GM23248 (cell line): ENCODE results near the gene DEDD.

Source experiments
- EZH2 ChIP-seq: fragments of 200-600 bp; sonication (generic); IDR thresholded peaks from 2 replicates; pipeline ENCODE4 v1.6.1; 2018; ENCODE audit warnings: antibody characterized with exemption, mild to moderate bottlenecking; ENCODE audit not compliant: insufficient read depth, poor library complexity, severe bottlenecking
- EZH2phosphoT487 ChIP-seq: fragments of 200-600 bp; sonication (generic); IDR thresholded peaks from 2 replicates; pipeline ENCODE4 v1.6.1; 2018; ENCODE audit warnings: antibody characterized with exemption, moderate library complexity, mild to moderate bottlenecking, low read depth; ENCODE audit not compliant: insufficient read depth

- TF ChIP-seq EZH2, result no peak
- no peak for TF ChIP-seq EZH2phosphoT487
Measured at GRCh38 chr1:161165742-161166668, 33.5 kb upstream of the DEDD start, which contains the start of gene PPOX.
